A673 (cell line): ENCODE results near the gene CPB2.

Experiments
- CTCF ChIP-seq: fragments of 300-800, 200-600 bp; sonication (generic); conservative IDR thresholded peaks from 2 replicates; pipeline ENCODE4 v1.5.1; 2017; ENCODE audit warnings: low read depth, mild to moderate bottlenecking, antibody characterized with exemption, low read length, moderate library complexity, mixed read lengths
- EZH2 ChIP-seq: fragments of 200-600 bp; sonication (generic); IDR thresholded peaks from 2 replicates; pipeline ENCODE4 v1.6.1; 2017; ENCODE audit warnings: borderline replicate concordance, low read depth, mild to moderate bottlenecking, mixed read lengths, antibody characterized with exemption, low read length; ENCODE audit not compliant: poor library complexity, severe bottlenecking

GRCh38 chr13:46129124-46129523 is 24.3 kb upstream of the CPB2 start:
- TF ChIP-seq CTCF = no peak
- no peak for TF ChIP-seq EZH2
